Measurements from ENCODE around the gene ELAC2. TPM values are rescaled to one million over a fixed set of nuclear protein-coding genes. Genes with fewer than 3 reads are reported as not detected.
A peak's percentile ranks its signal among the peaks of the same experiment; 100 is the strongest.

The ELAC2 gene
- total and polyA plus RNA-seq, 8 donors, result 40.0 to 63.8 (median 56.1) TPM

DNA sequence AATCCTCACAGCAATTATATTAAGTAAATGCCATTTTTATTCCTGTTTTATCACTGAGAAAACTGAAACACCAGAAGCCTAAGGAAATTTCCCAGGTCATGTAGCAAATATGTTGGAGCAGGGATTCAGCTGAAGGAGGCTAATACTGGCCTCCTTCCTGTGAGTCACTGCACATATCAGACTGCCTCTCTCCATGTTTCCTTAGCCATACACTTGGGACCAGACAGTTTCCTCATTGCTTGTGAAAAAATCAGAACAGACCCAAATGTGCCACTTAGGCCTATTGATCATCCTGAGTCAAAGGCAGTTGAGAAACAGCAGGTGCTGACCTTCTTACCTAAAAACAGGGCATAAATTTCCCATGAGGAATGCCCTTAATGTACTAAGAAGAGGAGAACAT is 18.9 kb upstream of the ELAC2 start:
- no peak overlapping the region for H3K27ac ChIP-seq
- peaks cover 0 to 23% of the 10 kb centered on the region in 2 donors for H3K9me3 ChIP-seq
- ATAC-seq (no peak), DNase-seq (no peak)
- intact Hi-C loops (cut with DNase I), result no loop called here
- no peaks in the 10 kb centered on the region for H3K36me3 ChIP-seq
- H3K4me1 ChIP-seq, result no peaks in the 10 kb centered on the region
- TF ChIP-seq, protein P1, sequence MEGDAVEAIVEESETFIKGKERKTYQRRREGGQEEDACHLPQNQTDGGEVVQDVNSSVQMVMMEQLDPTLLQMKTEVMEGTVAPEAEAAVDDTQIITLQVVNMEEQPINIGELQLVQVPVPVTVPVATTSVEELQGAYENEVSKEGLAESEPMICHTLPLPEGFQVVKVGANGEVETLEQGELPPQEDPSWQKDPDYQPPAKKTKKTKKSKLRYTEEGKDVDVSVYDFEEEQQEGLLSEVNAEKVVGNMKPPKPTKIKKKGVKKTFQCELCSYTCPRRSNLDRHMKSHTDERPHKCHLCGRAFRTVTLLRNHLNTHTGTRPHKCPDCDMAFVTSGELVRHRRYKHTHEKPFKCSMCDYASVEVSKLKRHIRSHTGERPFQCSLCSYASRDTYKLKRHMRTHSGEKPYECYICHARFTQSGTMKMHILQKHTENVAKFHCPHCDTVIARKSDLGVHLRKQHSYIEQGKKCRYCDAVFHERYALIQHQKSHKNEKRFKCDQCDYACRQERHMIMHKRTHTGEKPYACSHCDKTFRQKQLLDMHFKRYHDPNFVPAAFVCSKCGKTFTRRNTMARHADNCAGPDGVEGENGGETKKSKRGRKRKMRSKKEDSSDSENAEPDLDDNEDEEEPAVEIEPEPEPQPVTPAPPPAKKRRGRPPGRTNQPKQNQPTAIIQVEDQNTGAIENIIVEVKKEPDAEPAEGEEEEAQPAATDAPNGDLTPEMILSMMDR (IDR thresholded peaks at IDR 0.05), result no peak
- H3K27me3 ChIP-seq, result peaks cover 0 to 2% of the 10 kb centered on the region in 2 donors
- H3K4me3 ChIP-seq, result no peak overlapping the region

DNA sequence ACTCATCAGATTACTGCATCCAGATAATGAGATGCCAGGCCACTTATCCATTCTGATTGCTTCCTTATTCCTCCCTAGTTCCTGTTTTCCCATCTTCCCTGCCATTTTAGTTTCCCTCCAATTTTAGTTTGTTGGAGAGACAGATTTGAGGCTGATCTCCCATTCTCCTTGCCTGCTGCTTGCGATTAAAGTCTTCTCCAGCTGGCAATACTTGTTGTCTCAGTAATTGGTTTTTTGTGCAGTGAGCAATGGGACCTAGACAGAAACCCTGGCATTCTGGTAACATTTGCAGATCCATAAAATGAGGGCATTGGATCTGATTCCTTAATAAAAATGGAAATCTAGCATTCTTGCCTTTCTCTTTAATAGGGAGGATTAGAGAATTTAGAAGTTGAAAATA is 17.6 kb upstream of the ELAC2 start:
- TF ChIP-seq, protein P1 (IDR thresholded peaks at IDR 0.05), result no peak
- Histone ChIP-seq H3K4me1 (no peaks in the 10 kb centered on the region), H3K27ac (no peak overlapping the region), H3K4me3 (no peak overlapping the region), H3K9me3 (peaks cover 0 to 23% of the 10 kb centered on the region in 2 donors), H3K36me3 (no peaks in the 10 kb centered on the region), H3K27me3 (no peaks in the 10 kb centered on the region)
- ATAC-seq (no peak), DNase-seq (no peak)
- intact Hi-C loops (cut with DNase I), result no loop called here

DNA sequence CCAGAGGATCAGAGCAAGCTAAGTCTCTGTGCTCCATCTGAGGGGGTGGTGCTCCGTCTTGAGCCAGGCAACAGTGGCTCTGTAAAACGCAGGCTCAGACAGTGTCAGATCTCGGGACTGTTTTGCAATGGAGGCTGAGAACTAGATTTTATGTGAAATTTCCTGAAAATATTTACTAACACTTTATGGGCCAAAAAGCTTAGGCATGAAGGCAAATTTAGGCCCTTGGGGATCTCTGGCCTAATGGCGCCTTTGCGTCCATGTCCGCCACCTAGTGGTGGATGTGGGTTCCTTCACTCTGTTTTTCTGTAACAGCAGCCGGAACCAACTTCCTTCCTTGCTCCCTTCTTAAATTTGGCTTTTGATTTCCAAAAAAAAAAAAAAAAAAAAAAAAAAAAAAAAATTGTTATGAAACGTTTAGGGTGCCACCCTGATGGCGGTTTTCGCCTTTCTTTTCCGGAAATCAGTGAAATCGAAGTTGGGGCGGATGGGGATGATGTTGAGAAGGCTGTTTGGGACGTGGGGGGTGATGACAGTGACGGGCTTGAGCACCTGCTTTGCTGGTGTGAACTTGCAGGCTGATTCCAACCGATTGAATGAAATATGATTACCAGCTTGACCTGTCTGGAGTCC is 14.0 kb upstream of the ELAC2 start:
- Histone ChIP-seq H3K27ac (no peak overlapping the region), H3K9me3 (peaks cover 0 to 19% of the 10 kb centered on the region in 2 donors), H3K27me3 (peaks cover 0 to 7% of the 10 kb centered on the region in 2 donors), H3K4me3 (no peak overlapping the region), H3K4me1 (no peaks in the 10 kb centered on the region), H3K36me3 (no peaks in the 10 kb centered on the region)
- intact Hi-C loops (cut with DNase I), result no loop called here
- DNase-seq, result peak in 2 of 4 donors; percentile 25 to 52
- TF ChIP-seq, protein P1 (IDR thresholded peaks at IDR 0.05), result peak; percentile 73 to 82
- peak; percentile 88 for ATAC-seq

DNA sequence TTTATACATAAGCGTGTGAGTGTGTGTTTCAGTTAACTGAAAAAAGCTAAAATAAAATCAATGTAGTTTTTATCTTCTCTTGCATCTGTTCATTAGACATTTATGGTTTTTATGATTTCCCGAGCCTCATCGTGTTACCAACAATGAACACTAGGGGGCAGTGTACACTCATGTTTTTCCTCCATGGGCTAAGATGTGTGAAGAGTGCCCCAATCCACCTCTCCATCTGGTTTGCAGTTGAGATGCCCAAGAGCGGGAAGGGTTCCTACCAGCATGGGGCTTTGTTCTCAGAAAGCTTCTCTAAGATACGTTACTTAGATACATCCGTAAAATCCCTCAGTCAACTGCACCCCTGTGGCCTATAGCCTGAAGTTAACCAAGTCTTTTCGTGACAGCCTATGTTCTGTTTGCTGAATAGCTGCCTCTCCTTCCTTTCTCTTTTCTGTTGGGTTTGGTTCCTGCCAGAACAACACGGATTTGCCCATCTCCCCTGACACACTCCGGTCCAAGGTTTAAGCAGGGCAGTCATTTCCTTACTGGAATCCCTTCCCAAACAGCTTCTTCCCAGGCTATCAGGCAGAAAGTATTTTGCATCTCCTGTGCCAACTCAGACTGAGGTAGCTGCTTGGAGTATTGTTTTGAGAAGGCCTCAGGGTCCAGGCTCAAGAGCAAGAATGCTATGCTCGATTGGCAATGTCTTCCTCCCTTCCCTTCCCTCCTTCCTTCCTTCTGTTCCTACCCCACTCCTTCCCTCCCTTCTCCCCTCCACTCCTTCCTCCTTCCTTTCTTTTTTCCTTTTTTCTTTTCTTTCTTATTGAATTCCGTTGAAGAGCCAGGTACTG is 12.9 kb upstream of the ELAC2 start:
- ATAC-seq (peak; percentile 86), DNase-seq (peak in 2 of 4 donors; percentile 59 to 64)
- peaks cover 0 to 7% of the 10 kb centered on the region in 2 donors for H3K27me3 ChIP-seq

More for the DNA sequence above, 12.9 kb upstream of the ELAC2 start:
- peaks cover 0 to 9% of the 10 kb centered on the region in 2 donors for H3K9me3 ChIP-seq
- H3K4me1 ChIP-seq, result no peaks in the 10 kb centered on the region
- intact Hi-C loops (cut with DNase I), result no loop called here
- no peak overlapping the region for H3K27ac ChIP-seq
- TF ChIP-seq, protein P1 (IDR thresholded peaks at IDR 0.05), result peak; percentile 80 to 88
- no peaks in the 10 kb centered on the region for H3K36me3 ChIP-seq
- no peak overlapping the region for H3K4me3 ChIP-seq

All from left lung (tissue), 10 donors.